Measurements from ENCODE around the gene RNF17.

- TF ChIP-seq EP300 (IDR thresholded peaks at IDR 0.05) (no peak), CTCF (IDR thresholded peaks at IDR 0.05) (no peak)
These were observed 141.3 kb downstream of the RNF17 start for GRCh38 chr13:24905242-24905641.
